Tibial artery (tissue), 4 donors: ENCODE results near the gene ARHGAP24.

Experiments
- DNase-seq, 2 donors: peaks; one replicate each; pipeline ENCODE4 v3.0.0-alpha.2; 2019
- H3K27ac ChIP-seq, 2 donors: fragments of 200-600 bp; sonication (generic) in 1 of 2; 1 replicate in 1 of 2; 2 replicates in 1 of 2; pipeline ENCODE4 v1.5.1; 2018 to 2019; ENCODE audit warnings: mild to moderate bottlenecking in 1 of 2
- H3K27me3 ChIP-seq, 2 donors: fragments of 200-600 bp; sonication (generic) in 1 of 2; one replicate each; pipeline versions ENCODE4 v1.5.1 to v1.6.0; 2016 to 2019
- H3K36me3 ChIP-seq, 3 donors: fragments of 200-600 bp; sonication (generic) in 2 of 3; one replicate each; pipeline ENCODE4 v1.5.1; 2016 to 2019; ENCODE audit warnings: mild to moderate bottlenecking in 2 of 3
- H3K4me1 ChIP-seq, 4 donors: fragments of 200-600 bp; sonication (generic) in 2 of 4; 1 replicate in 3 of 4; 2 replicates in 1 of 4; pipeline ENCODE4 v1.5.1; 2016 to 2019
- H3K4me3 ChIP-seq, 2 donors: fragments of 200-600 bp; sonication (generic) in 1 of 2; 1 replicate in 1 of 2; 2 replicates in 1 of 2; pipeline ENCODE4 v1.5.1; 2018 to 2019; ENCODE audit warnings: mild to moderate bottlenecking in 2 of 2
- H3K9me3 ChIP-seq, 3 donors: fragments of 200-600 bp; sonication (generic) in 1 of 3; one replicate each; pipeline ENCODE4 v1.5.1; 2016 to 2019
- CTCF ChIP-seq, 2 experiments: fragments of 200-600 bp in 1 of 2; fragments of 450-650 bp in 1 of 2; IDR thresholded peaks; one replicate each; pipeline ENCODE4 v1.5.1; 2017 to 2019; ENCODE audit warnings: antibody characterized with exemption in 2 of 2, mild to moderate bottlenecking in 1 of 2, moderate library complexity in 1 of 2
- intact Hi-C: fragments of 100-400 bp; cut with DNase I; formaldehyde crosslinking; loops from one replicate; pipeline ENCODE4 v1.15.0; 2023; ENCODE audit warnings: low total_unique reads

Gene ARHGAP24

DNA sequence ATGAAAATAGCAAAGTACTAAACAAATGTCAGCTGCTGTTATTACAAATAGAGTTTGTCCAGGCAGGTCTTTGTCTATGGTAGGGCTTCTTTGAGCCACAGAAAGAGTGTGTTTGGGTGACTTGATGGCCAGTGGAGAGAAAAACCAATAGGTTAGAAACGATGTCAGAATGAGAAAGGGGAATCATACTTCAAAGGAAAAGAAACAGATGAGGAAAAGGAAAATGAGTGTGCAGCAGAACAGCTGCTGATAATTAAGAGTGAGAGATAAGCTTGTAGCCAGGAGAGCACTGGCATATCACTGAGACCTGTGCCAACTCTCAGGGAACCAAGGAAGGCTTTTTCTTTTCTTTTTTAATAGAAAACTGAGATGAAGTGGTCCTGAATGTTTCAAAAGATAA lies 257.2 kb downstream of the ARHGAP24 start:
- no peaks in the 10 kb centered on the region for H3K36me3 ChIP-seq
- intact Hi-C loops = no loop called here
- TF ChIP-seq CTCF (IDR thresholded peaks at IDR 0.05) = no peak

DNA sequence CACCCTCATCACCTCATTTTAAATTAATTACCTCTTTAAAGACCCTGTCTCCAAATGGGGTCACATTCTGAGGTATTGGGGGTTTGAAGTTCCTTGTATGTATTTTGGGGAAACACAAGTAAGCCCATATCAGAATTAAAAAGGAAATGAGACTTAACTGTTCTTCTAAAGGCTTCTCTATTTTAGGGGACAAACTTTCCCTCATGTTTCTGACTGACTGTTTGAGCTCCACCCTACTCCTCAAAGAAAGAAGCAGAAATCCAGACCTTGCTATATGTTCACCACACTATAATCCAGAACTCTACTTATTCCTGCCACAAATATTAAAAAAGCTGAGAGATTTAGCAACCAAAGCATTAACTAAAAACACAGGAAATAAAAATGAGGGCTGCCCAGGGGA lies 258.8 kb downstream of the ARHGAP24 start:
- DNase-seq = no peak
- Histone ChIP-seq H3K9me3 (no peaks in the 10 kb centered on the region), H3K27me3 (no peaks in the 10 kb centered on the region), H3K36me3 (no peaks in the 10 kb centered on the region), H3K4me1 (no peaks in the 10 kb centered on the region), H3K27ac (no peak overlapping the region), H3K4me3 (no peak overlapping the region)
- intact Hi-C loops = no loop called here
- no peak for TF ChIP-seq CTCF (IDR thresholded peaks at IDR 0.05)

More for the DNA sequence above, 257.2 kb downstream of the ARHGAP24 start:
- Histone ChIP-seq H3K27ac (no peak overlapping the region), H3K4me3 (no peak overlapping the region), H3K4me1 (no peaks in the 10 kb centered on the region), H3K27me3 (no peaks in the 10 kb centered on the region), H3K9me3 (no peaks in the 10 kb centered on the region)
- no peak for DNase-seq

DNA sequence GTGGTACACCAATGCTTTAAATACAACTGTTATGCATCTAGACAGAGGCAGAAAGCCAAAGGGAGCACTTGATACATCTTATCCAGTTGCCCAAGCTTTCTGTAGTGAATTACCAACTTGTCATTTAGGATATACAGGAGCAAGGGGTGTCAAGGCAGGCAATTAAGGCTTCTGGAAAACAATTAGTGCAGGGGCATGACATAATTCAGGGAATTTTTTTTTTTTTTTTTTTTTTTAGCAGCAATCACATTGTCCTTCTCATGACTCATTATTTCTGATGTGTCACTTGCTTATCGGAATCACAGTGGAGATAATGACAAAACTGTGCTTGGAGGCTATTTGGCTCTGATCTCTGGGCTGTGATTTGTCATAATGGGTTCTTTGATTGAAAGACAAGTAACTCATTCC lies 259.5 kb downstream of the ARHGAP24 start:
- no peaks in the 10 kb centered on the region for H3K4me1 ChIP-seq
- H3K4me3 ChIP-seq = no peak overlapping the region
- no peaks in the 10 kb centered on the region for H3K36me3 ChIP-seq
- H3K9me3 ChIP-seq = no peaks in the 10 kb centered on the region
- no peaks in the 10 kb centered on the region for H3K27me3 ChIP-seq
- no peak for TF ChIP-seq CTCF (IDR thresholded peaks at IDR 0.05)
- no peak overlapping the region for H3K27ac ChIP-seq
- intact Hi-C loops = no loop called here
- DNase-seq = no peak

- Histone ChIP-seq H3K36me3 (no peaks in the 10 kb centered on the region), H3K4me3 (no peak overlapping the region), H3K27ac (no peak overlapping the region), H3K9me3 (no peaks in the 10 kb centered on the region), H3K27me3 (no peaks in the 10 kb centered on the region), H3K4me1 (peaks cover 0 to 3% (median under 1%) of the 10 kb centered on the region in 4 donors)
- no peak for TF ChIP-seq CTCF (IDR thresholded peaks at IDR 0.05)
- no peak for DNase-seq
- intact Hi-C loops = no loop called here
These were observed 261.6 kb downstream of the ARHGAP24 start for GRCh38 chr4:85736571-85736970.

DNA sequence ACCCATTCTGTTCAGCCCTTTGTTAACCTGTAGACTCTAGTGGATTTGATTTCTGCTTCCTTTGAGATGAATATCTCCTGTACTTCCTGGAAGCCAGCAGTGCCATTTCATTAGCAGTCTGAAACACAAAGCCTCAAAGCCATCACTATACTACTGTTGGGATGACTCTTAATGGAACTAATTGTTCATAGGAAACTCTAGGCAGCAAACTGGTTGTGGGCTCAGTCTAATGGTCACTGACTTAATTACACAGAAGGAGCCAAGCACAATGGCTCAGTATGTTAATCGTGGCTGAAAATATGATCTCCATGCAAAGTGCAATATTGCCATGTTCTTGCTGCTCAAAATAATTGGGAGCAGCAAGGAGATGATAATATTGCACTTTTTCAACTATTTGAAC lies 262.3 kb downstream of the ARHGAP24 start:
- Histone ChIP-seq H3K27ac (no peak overlapping the region), H3K27me3 (no peaks in the 10 kb centered on the region), H3K9me3 (no peaks in the 10 kb centered on the region), H3K4me1 (peaks cover 0 to 9% (median 3%) of the 10 kb centered on the region in 4 donors), H3K4me3 (no peak overlapping the region), H3K36me3 (no peaks in the 10 kb centered on the region)
- no peak for DNase-seq
- TF ChIP-seq CTCF (IDR thresholded peaks at IDR 0.05) = no peak
- intact Hi-C loops = no loop called here

DNA sequence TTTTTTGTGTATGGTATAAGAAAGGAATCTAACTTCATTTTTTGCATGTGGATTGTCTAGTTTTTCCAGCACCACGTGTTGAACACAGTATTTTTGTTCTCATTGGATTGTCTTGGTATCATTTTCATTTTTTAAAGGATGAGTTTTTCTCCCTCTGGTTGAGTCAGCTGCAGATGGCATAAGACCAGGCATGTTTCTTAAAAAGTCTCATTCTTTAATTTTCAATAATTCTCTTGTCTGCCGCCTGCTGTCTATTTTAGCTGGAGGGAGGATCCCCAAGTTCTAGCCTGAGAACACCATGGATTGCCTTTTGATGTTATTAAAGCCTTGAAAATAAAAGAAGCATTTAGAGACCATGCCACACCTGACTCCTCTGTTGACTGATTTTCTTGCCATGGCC lies 263.8 kb downstream of the ARHGAP24 start:
- H3K27ac ChIP-seq = no peak overlapping the region
- intact Hi-C loops = no loop called here
- no peaks in the 10 kb centered on the region for H3K36me3 ChIP-seq

More for the DNA sequence above, 263.8 kb downstream of the ARHGAP24 start:
- H3K27me3 ChIP-seq = no peaks in the 10 kb centered on the region
- no peak overlapping the region for H3K4me3 ChIP-seq
- peaks cover 0 to 9% (median 3%) of the 10 kb centered on the region in 4 donors for H3K4me1 ChIP-seq
- no peaks in the 10 kb centered on the region for H3K9me3 ChIP-seq
- TF ChIP-seq CTCF (IDR thresholded peaks at IDR 0.05) = no peak
- DNase-seq = no peak
